CD4-positive, alpha-beta T cell treated with Interferon alpha-2 for 1 hour (primary cell): ENCODE results near the gene FLAD1.
A peak's percentile ranks its signal among the peaks of the same experiment; 100 is the strongest.

Source experiments
- DNase-seq, 2 donors: peaks; one replicate each; pipeline ENCODE4 v3.0.0-alpha.2; 2020 to 2022

FLAD1 gene

GRCh38 chr1:154952664-154953063 lies 30.5 kb upstream of the FLAD1 start:
- peak in 1 of 2 donors; percentile 18 for DNase-seq

- DNase-seq, result peak in 1 of 2 donors; percentile 22
These were observed 29.5 kb upstream of the FLAD1 start for GRCh38 chr1:154953611-154954038.

GRCh38 chr1:154954541-154954940 lies 28.6 kb upstream of the FLAD1 start:
- DNase-seq, result no peak

DNA sequence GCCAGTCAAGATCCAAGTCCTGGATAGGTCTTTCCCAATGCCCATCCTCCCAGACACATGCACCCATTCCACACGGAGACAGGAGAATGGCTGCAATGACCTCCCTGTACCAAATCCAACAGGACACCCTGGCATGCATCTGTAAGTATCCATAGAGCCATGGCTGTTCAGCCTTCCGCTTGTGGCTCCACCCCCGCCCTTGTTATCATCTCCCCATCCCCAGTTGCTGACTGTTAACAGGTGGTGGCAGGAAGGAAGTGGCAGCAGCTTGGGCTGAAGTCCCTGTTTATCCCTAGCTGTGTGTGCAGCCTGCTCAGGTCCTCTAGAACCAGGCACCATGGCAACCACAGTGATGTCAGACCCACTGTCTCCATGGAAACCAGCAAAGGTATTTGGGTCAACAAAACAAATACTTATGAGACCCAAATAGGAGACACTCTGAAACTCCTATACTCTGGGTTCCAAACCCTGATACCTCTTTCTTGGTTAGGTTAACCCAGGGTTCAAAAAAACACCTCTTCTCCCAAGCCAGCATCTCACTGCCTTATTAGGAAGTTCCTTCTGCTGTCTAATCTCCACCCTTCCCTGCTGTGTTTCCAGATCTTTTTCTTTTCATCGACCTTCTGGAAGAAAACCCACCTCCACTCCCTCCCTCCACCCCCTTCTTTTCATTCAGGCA lies 28.0 kb upstream of the FLAD1 start:
- peak; percentile 97 to 98 for DNase-seq

GRCh38 chr1:154955718-154956543 lies 27.2 kb upstream of the FLAD1 start, which contains the start of gene PBXIP1:
PBXIP1 (minus strand) TSS chr1:154956099; CDS start chr1:154953721, 2,378 bp downstream.
- peak; percentile 92 to 96 for DNase-seq

GRCh38 chr1:154956544-154956941 lies 26.6 kb upstream of the FLAD1 start:
- DNase-seq, result no peak

DNA sequence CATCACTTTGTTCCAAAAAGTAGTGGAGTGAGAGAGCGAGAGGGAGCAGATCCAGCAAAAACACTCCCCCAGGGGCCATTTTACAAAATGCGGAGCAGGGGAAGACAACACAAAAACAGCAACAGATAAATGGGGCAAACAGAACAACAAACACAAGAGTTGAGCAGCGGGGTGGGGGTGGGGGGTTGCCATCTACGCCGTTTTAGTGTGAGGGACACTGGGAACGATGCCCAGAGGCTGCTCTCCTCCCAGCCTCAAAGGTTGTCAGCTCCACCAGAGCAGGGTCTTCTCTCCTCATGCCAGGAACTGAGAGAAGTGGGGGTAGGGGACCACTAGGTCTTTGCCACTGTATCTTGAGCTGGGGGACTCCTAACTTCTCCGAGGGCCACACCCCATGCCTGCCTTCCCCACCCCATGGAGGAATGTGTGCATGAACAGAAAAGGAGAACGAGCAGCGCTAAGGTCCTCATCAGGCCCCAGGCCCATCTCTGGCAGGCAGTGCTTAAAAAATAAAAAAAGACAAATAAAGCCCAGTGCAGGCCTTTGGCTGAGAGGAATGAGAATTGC lies 26.0 kb upstream of the FLAD1 start:
- no peak for DNase-seq

- DNase-seq, result no peak
These were observed 25.1 kb upstream of the FLAD1 start for GRCh38 chr1:154958036-154958435.

GRCh38 chr1:154958681-154959425 lies 24.3 kb upstream of the FLAD1 start:
- no peak for DNase-seq

- DNase-seq, result no peak
These were observed 23.7 kb upstream of the FLAD1 start for GRCh38 chr1:154959426-154959780.

- DNase-seq, result peak in 1 of 2 donors; percentile 27
These were observed 22.6 kb upstream of the FLAD1 start for GRCh38 chr1:154960446-154961136.

DNA sequence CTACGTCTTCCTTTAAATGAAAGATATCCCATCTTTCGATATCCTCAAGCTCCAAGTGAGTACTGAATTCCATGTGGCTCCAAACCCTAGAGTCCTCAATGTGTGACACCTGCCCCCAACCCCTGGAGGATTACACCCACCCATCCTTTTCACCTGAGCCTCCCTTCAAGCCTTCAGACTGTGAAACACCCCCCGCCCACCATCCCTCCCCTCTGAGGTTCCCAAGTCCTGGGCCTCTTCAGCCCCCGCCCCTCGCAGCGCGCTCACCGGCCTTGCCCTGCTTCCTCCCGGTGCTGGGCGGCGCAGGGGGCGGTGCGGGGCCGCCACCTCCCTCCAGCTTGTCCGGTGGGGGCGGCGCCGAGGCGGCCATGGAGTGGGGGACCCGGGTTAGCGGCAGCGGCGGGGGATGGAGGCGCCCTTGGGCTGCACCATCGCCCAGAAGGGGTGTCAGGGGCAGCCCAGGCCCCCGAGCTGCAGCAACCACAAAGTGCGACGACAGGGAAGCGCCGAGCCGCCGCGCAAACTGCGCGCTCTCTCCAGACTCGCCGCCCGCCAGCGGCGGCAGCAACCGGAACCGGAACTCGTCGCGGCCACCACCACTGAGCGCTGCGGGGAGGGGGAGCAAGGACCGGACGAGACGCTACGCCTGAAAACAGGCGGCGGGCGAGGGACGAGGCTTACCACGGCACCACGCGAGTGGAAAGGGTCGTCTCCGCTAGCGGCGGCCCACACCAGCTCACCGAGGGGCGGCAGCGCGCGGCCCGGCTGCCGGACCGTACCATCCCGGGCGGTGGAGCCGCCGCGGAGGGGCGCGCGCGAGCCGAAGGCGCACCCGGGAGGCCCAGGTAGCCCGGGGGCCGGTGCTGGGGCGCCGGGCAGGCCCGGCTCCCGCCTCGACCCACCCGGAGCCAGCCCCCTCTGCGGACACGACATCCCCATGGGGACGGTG lies 21.7 kb upstream of the FLAD1 start, which contains the start of gene PYGO2:
Gene PYGO2 (minus strand): TSS at position 576 of the 949 bp plus-strand sequence. CDS start 206 bp downstream, at position 370.
- DNase-seq, result peak; percentile 73 to 85

GRCh38 chr1:154962156-154962749 lies 20.9 kb upstream of the FLAD1 start:
- no peak for DNase-seq

DNA sequence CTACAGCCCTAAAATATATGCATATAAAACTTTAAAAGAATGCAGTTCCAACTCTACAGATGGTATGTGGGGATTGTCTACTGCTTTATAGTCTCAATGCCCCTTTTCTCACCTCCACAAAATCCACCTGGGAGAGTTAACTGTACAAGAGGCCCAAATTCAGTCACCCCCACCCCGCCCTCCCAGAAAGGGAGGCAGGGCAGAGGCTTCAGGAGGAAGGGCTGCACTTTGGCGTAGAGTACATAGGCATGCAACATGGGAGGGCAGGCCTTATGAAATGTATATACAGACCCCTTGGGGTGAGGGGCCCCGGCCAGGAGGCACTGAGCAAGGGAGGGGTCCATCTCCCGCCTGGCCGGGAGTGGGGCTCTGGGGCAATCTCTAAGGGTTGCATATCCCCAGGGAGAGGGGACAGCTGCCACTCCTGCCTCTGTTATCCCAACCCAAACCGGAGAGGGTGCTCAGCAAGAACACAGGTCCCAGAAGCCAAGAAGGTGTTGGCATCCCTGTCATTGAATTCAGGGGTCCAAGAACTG lies 20.3 kb upstream of the FLAD1 start:
- DNase-seq, result no peak

- DNase-seq, result no peak
These were observed 19.5 kb upstream of the FLAD1 start for GRCh38 chr1:154963643-154964042.

- DNase-seq, result no peak
These were observed 18.8 kb upstream of the FLAD1 start for GRCh38 chr1:154964359-154964758.

DNA sequence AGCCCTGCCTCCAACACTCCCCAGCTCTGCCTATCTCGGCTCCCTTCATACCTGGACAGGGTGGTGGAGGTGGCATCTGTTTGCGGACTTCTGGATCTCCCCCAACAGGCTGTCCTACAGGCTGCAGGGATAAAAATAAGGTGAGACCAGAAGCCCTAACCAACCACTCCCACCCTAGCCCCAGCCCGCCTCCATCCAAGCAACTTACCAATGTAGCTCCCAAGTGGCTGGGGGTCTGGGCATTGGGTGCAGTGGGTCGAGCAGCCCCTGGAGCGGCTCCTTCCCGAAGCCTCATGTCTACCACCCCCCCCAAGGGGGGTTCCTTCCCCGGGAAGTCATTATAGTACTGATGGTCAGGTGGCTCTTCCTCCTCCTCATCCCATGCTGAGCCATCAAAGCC lies 17.0 kb upstream of the FLAD1 start:
- DNase-seq, result no peak

GRCh38 chr1:154967331-154967950 lies 15.7 kb upstream of the FLAD1 start:
- DNase-seq, result no peak

- no peak for DNase-seq
These were observed 14.4 kb upstream of the FLAD1 start for GRCh38 chr1:154968731-154969130.

DNA sequence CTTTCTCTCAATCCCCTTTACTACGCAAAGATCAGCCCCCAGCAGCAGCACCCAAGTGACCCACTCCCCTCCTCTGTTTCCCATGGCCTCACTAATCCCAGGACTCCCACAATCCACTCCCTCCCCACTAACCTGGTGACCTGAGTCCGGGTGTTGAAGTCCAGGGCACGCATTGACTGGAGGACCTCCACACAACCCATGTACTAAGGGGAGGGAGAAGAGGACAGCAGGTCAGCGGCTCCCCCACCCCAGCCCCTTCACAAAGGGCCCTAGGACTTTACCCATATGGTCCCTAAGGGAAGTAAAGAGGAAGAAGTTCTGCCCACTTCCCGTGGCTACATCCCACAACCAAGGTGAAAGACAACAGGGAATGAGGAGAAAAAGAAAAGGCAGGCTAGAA lies 13.9 kb upstream of the FLAD1 start:
- DNase-seq, result no peak
